Activated effector memory CD4-positive, alpha-beta T cell treated with Interleukin-2 at 50 U/mL for 16 hours (primary cell): ENCODE measurements around the gene LRRC47.

Experiments used
- DNase-seq: peaks from one replicate; pipeline ENCODE4 v3.0.0-alpha.2; 2020

The LRRC47 gene

DNA sequence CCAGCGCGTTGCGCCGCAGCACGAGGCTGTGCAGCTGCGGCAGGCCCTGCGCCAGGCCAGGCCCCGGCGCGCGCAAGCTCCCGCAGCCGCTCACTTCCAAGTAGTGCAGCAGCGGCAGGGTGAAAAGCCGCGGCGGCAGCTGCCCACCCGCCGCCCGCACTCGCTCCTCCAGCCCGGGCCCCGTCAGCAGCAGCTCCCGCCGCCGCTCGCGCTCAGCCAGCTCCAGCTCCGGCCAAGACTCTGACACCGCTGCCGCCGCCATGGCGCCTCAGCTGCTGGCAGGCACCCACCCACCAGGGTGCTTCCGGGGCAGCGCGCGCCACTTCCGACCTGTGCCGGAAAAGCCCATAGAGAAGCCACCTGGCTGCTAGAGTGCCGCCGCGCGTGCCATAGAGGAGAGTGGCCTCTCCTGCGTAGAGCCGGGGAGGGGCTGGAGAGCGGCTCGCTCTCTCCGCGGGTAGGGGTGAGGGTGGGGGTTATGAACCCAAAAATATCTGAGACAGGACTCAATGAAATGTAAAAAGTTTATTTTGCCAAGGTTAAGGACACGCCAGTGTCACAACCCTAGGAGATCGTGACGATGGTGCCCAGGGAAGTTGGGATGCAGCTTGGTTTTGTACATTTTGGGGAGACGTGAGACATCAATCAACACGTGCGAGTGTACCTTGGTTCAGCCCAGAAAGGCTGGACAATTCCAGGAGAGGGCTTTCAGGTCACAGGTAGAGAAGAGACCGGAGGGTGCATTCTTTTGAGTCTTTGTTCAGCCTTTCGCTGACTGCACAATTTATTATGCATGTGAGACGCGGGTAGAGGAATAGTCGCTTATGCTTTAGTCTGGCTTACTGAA lies at the start of gene LRRC47:
LRRC47 (minus strand) TSS at position 284 of the 847 bp plus-strand sequence; CDS start at position 262, 22 bp downstream.
- DNase-seq: peak; percentile 91

DNA sequence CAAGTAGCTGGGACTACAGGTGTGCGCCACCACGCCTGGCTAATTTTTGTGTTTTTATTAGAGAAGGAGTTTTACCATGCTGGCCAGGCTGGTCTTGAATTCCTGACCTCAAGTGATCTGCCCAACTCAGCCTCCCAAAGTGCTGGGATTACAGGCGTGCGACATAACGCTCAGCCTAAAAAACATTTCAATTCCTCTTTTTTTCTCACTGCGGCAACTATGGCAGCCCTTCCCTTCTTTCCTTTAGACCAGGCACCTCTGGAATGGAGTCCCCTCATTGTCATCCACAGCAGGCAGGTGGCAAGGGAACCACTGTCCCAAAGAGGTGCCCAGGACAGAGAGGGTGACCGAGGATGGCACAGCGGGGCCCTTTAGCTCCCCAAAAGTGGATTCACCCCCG lies 46.6 kb upstream of the LRRC47 start:
- no peak for DNase-seq

DNA sequence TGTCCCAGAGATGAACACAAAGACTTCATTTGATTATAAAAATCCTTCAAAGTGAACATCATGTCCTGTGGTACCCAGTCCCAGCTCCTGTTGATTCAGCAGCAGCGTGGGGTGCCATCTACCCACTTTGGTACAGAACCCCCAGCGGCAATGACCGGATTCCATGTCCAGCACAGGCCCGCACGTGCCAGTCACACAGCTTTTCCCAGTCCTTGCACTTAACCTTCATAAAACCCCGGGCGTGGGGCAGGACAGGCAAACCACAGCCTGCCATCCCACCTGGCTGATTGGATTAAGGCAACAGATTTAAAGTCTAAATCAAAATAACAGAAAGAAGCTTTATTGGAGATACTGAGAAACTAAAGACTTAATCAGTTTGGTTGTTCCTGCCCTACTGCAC lies 45.2 kb upstream of the LRRC47 start:
- DNase-seq: no peak

- no peak for DNase-seq
Observed at GRCh38 chr1:3838788-3839187, 42.5 kb upstream of the LRRC47 start.

DNA sequence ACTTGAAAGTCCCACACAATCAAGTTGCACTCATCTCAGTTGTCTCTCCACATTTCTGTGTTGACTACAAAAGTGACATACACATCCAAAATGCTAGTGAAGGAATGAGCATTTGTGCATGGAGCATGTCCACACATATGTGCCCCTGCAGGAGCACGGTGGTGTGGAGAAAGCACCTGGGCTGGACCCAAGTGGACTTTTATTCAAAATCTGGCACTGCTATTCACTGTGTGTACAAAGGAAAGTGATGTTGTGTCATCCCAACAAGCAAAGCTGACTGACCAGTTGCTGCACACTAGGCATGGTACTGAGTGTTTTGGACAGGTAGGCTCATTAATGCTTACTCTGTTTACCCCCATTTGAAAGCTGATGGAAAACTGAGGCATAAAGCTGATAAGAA lies 41.4 kb upstream of the LRRC47 start:
- DNase-seq: no peak

DNA sequence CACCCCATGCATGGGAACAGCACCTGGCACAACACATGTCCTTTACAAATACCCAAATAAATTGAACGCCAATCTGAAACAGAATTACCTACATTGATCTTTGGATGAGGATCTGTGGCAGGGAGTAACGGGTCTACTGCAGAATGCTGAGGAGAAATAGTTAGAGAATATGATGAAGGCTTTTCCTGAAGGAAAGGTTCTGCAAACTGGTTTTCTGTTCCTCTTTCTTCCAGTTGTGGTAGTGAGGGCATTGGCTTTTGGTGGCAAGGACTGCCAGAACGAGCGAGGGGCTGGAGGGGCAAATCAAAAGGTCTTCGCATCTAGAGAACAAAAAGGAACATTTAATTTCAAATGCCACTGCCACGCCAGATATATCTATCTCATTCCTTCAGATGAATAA lies 40.9 kb upstream of the LRRC47 start:
- DNase-seq: no peak

GRCh38 chr1:3836421-3836820 lies 40.1 kb upstream of the LRRC47 start:
- no peak for DNase-seq

DNA sequence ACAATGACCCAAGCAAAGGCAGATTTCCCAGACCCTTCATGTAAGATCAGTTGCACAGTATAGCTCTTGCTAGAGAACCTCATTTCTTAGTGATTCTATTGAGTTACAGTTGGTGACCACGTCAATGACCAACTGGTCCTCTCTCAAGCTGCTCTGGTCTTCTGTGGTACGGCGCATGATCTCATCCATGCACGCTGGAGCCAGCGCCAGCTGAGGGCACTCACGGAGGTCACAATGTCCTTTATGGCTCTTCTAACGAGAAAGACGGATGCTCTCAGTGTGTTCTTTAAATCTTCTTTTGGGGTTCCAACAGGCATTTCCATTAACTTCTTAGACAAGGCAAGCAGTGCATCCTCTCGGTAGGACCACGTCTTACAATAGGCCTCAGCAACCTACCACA lies 38.4 kb upstream of the LRRC47 start:
- DNase-seq: no peak

- no peak for DNase-seq
Observed at GRCh38 chr1:3831689-3832088, 35.4 kb upstream of the LRRC47 start.

DNA sequence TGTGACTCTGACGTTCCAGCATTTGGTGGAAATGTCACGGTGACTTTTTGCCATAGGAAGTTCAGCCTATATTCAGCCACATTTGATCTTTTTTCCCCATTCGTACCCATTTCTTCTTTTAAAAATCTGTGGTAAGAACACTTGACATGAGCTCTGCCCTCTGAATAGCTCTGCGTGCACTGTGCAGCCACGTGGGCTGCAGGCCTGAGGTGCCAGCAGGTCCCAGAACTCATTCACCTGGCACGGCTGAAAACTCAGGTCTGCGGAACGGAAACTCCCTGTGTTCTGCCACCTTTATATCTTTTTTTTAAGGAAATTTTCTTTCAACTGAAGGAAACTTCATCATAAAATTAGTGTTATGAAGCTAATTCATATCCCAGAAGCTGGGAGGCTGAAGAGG lies 32.1 kb upstream of the LRRC47 start:
- no peak for DNase-seq

- no peak for DNase-seq
Observed at GRCh38 chr1:3827813-3828307, 31.6 kb upstream of the LRRC47 start.

- no peak for DNase-seq
Observed at GRCh38 chr1:3825356-3825755, 29.1 kb upstream of the LRRC47 start.

- DNase-seq: no peak
Observed at GRCh38 chr1:3824650-3825049, 28.4 kb upstream of the LRRC47 start.

- no peak for DNase-seq
Observed at GRCh38 chr1:3822421-3822820, 26.1 kb upstream of the LRRC47 start.

DNA sequence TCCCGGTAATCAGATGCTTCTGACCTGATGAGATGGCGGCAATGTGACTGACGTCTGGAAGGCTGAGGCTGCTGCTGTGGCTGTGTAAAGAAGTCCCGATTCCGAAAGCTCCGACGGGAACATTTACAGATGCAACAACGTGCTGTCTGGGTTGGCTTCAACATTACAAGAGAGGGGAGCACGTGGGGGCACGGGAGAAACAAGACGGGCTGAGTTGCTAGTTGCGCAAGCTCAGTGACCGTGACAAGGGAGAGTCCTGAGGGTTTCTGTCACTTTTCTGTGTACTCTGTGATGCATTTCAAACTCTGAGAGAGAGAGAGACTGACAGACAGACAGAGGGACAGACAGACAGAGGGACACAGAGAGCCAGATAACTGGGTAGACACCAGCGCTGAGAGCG lies 25.6 kb upstream of the LRRC47 start:
- no peak for DNase-seq

GRCh38 chr1:3821447-3821846 lies 25.1 kb upstream of the LRRC47 start:
- DNase-seq: no peak

DNA sequence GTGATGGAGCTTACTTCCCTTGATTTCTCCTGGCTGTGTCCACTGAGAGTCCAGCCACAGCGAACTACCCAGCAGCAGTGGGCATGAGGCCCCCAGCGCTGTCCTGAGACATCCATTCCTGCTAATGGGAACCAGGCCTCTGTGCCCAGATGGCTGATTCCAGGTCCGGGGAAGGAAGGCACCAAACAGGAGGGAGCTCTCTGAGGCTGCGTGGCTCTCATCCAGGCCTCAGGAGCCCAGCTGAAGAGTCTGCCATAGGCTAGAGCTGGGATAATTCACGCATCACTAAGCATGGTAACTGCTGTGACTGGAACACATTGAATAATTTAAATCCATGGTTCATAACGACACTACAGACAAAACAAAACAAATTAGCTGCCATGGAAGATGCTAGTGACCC lies 24.7 kb upstream of the LRRC47 start:
- no peak for DNase-seq

DNA sequence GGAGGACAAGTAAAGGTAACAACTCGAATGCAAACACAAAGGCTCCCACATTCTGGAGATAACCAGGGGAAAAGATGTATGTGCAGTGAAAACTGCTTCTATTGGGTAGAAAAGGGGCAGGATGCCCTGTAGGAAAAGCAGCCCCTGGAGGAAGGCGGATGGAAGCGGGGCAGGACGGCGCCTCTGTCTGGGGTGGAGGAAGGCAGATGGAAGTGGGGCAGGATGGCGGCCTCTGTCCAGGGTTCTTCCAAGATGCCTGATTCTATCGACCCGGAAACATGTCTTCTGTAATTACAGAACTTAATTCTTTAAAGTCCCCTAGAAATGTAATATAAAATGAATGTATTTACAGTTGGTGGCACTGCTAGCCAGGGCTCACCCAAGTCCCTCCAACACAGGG lies 24.0 kb upstream of the LRRC47 start:
- no peak for DNase-seq

GRCh38 chr1:3819771-3820200 lies 23.5 kb upstream of the LRRC47 start:
- DNase-seq: no peak

- DNase-seq: no peak
Observed at GRCh38 chr1:3817821-3818597, 21.7 kb upstream of the LRRC47 start.

GRCh38 chr1:3817138-3817740 lies 20.9 kb upstream of the LRRC47 start:
- no peak for DNase-seq

GRCh38 chr1:3816331-3817137 lies 20.2 kb upstream of the LRRC47 start:
- no peak for DNase-seq
